Measurements from ENCODE around the gene SEMA3F.
"Not testable (repeated sequence)": the region's sequence is repeated elsewhere in the genome, so short reads cannot be mapped to it uniquely, and the experiment has no call there.

SEMA3F gene

GRCh38 chr3:50210510-50211367 lies 55.6 kb downstream of the SEMA3F start:
- H3K27ac ChIP-seq: no peak overlapping the region
- TF ChIP-seq ZFX (IDR thresholded peaks at IDR 0.05; ENCODE audit: borderline replicate concordance) (no peak), CTCF (IDR thresholded peaks at IDR 0.05) (no peak)

DNA sequence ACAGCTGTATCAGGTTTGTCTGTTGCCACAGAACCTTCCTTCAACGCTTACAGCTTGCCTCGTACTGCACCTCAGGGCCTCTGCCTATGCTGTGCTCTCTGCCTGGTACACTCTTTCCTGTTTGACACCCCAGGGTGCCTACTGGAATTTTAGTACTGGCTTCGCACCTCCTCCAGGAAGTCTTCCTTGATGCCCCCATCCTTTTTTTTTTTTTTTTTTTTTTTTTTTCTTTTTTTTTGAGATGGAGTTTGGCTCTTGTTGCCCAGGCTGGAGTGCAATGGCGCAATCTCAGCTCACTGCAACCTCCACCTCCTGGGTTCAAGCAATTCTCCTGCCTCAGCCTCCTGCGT lies 56.2 kb downstream of the SEMA3F start:
- not testable (repeated sequence) for H3K27ac ChIP-seq

DNA sequence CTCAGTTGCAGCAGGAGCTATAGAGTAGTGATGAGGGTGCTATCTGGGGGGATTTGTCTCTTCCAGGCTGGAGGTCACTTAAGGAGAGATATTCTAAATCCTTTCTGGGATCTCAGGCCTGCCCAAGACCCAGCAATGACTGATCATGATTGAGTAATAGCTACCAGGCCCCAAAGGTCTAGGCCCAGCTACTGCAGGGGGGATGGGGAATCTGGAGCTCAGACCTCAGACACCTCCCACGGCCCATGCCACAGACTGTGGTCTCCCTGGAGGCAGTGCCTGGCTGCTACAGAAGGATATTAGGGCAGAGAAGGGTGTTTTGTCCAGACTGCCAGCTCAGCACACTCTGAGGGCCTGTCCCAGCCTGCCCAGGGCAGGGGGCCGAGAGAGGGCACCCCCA lies 56.8 kb downstream of the SEMA3F start:
- no peak overlapping the region for H3K27ac ChIP-seq
- no peak for TF ChIP-seq CTCF (IDR thresholded peaks at IDR 0.05)
- TF ChIP-seq ZFX (IDR thresholded peaks at IDR 0.05; ENCODE audit: borderline replicate concordance): no peak

DNA sequence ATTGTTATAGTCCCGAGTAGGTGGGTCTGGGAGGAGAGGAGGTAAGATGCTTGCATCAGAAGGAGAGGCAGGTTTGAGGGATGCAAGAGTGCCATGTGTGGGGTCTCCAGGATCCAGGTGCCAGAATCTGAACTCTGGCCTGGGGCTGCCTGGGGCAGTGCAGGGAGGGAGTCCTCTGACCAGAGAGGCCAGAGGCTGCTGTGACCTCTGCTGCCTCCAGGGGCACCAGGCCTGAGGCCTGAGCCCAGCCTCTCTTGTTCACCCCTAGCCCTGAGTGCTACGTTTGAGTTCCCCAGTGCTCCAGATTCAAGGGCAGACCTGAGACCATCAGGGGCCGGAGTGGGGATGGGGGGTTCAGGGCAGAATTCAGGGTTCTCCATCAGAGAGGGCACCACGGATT lies 57.4 kb downstream of the SEMA3F start:
- H3K27ac ChIP-seq: no peak overlapping the region
- TF ChIP-seq CTCF (IDR thresholded peaks at IDR 0.05): 0 out of 2 replicates have a peak, but pooled peaks have one; percentile 5
- no peak for TF ChIP-seq ZFX (IDR thresholded peaks at IDR 0.05; ENCODE audit: borderline replicate concordance)

GRCh38 chr3:50212971-50213370 lies 57.8 kb downstream of the SEMA3F start:
- H3K27ac ChIP-seq: no peak overlapping the region
- TF ChIP-seq ZFX (IDR thresholded peaks at IDR 0.05; ENCODE audit: borderline replicate concordance): no peak
- no peak for TF ChIP-seq CTCF (IDR thresholded peaks at IDR 0.05)

DNA sequence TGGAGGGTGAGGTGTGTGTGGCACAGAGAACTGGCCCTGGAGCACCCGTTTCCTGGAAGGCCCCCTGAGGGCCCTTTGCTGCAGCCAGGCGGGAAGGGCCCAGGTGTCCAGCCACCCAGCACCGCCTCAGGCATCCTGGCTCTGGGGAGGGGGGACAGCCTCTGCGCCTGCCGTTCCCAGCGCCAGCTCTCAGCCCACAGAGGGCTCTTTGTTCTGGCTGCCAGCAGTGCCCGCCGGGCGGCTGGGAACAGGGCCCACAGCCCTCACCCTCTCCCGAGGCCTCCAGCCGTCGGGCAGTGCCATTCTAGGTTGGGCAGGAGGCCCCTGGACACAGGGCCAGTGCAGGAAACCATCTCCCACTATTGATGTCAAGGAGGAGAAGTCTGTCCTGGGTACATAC lies 58.2 kb downstream of the SEMA3F start:
- TF ChIP-seq CTCF (IDR thresholded peaks at IDR 0.05): no peak
- no peak for TF ChIP-seq ZFX (IDR thresholded peaks at IDR 0.05; ENCODE audit: borderline replicate concordance)
- H3K27ac ChIP-seq: no peak overlapping the region

GRCh38 chr3:50214824-50215223 lies 59.7 kb downstream of the SEMA3F start:
- TF ChIP-seq ZFX (IDR thresholded peaks at IDR 0.05; ENCODE audit: borderline replicate concordance) (no peak), CTCF (IDR thresholded peaks at IDR 0.05) (no peak)
- no peak overlapping the region for H3K27ac ChIP-seq

- no peak overlapping the region for H3K27ac ChIP-seq
- TF ChIP-seq ZFX (IDR thresholded peaks at IDR 0.05; ENCODE audit: borderline replicate concordance): no peak
- TF ChIP-seq CTCF (IDR thresholded peaks at IDR 0.05): no peak
These were observed 60.4 kb downstream of the SEMA3F start for GRCh38 chr3:50215529-50215928.
